Urothelium cell line (cell line): ENCODE measurements around the gene MMP17.
"Not testable (repeated sequence)": the region's sequence is repeated elsewhere in the genome, so short reads cannot be mapped to it uniquely, and the experiment has no call there.

Experiments
- DNase-seq: peaks from one replicate; pipeline ENCODE4 v3.0.0; 2011; ENCODE audit warnings: low spot score, mixed read lengths
- FAIRE-seq: peaks from 2 replicates; lab custom pipeline; 2011; peaks lifted over from hg19 to GRCh38; lab: Jason Lieb, UNC

MMP17 gene

DNA sequence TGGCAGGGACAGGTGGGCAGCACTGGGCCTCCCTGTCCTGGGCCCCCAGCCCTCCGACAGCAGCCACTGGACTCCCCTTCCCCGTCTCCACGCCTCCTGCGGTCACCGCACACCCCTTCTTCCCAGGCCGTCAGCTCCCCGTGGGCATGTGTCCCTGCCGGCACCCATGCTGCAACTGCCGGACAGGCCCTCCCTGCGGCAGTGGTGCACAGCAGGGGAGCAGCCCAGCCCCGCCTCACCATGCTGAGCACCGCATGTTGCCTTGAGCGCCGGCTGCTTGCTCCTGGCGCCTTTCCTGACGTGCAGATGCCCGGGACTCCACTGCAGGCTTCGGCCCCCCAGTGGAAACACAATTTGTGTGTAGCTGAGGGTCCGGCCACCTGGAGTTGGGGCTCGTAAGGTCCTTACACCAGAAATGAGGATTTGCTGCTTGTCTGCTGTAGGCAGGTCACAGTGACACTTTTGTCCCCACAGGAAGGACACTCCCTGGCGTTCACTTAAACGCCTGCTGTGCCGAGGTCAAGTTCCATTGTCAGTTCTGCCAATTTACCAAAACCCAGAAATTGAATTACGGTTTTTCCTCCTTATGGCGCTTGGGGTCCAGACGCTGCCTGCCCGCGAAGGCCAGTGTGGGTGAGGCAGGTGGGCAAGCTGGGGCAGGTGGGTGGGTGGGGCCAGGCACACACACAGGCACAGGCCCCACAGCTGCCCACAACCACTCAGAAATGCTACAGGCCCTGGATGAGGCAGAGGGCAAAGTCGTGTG, 28.2 kb upstream of the MMP17 start:
- no peak for FAIRE-seq
- no peak for DNase-seq

DNA sequence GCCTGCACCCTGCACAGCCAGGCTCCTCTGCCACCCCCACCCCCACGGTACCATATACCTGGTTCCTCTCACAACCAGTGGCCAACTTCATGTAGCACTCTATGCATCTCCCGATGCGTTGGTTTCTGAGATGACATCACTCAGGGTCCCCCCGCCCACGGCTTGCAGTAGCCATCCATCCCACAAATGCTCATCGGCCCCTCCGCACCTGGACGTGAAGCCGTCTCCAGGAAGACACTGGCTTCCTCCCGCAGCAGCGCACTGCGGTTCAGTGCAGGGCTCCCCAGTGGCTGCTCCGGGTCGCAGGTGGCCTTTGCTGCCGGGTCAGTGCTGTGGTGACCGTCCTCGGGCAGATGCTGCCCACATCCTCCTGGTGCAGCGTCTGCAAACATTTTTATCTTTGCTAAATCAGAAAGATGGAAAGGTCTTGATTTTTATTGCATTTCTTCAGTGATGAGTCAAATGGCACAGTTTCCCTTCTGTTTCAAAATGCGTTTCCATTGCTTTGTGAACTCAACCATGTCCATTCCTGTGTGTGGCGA, 27.5 kb upstream of the MMP17 start:
- FAIRE-seq: no peak
- DNase-seq: no peak

DNA sequence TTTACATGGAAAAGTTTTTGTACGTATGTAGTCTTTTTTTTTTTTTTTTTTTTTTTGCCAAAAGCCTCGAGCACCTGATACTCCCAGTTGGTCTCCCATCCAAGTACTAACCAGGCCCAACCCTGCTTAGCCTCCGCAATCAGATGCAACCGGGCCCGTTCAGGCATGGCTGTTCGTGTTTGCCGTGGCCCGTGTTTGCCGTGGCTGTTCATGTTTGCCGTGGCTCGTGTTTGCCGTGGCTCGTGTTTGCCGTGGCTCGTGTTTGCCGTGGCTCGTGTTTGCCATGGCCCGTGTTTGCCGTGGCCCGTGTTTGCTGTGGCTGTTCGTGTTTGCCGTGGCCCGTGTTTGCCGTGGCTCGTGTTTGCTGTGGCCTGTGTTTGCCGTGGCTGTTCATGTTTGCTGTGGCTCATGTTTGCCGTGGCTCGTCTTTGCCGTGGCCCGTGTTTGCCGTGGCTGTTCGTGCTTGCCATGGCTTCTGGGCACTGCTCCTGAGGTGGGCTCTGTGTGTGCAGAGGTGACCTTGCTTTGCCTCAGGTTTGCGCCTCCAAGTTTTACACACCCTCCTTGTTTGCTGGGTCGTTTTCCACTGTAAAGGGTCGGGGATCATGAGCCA, 26.8 kb upstream of the MMP17 start:
- no peak for FAIRE-seq
- DNase-seq: no peak

DNA sequence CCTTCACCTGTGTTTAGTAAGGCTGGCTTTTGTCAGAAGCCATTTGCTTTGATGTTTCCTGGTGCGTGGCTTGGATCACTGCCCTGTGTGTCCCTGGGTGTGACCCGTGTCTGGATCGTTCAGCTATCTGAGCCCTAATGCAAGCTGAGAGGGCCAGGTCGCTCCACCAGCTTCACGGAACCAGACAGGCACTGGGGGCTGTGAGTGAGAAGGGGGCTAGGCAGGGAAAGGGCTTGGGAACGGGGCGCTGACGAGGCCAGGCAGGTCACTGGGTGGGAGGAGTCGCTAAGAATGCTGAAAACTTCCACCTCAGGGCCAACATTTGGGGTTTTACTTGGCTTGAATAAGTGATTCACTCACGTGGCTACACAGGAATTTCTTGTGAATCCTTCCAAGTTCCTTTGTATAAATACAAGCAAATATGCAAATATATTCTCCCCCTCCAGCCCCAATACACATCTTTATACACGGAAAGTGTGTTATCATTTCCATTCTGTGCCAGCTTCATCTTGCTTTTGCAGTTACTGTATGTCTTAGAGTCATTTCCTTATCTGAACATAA, 24.2 kb upstream of the MMP17 start:
- FAIRE-seq: no peak

DNA sequence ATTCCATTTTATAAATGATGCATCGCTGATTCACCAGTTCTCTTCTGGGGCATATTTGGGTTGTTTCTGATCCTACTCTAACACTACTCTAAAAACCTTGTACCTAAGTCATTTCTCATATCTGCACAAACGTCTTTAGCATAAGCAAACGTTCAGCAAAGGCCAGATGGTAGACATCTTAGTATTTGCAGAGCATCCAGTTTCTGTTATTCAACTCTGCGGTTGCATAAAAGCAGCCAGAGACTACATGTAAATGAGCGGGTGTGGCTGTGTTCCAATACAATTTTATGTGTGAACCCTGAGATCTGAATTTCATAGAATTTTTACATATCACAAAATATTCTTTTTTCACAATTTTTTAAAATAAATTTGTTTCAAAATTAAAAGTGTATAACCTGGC, 22.8 kb upstream of the MMP17 start:
- DNase-seq (no peak), FAIRE-seq (no peak)

More for the DNA sequence above, 24.2 kb upstream of the MMP17 start:
- no peak for DNase-seq

DNA sequence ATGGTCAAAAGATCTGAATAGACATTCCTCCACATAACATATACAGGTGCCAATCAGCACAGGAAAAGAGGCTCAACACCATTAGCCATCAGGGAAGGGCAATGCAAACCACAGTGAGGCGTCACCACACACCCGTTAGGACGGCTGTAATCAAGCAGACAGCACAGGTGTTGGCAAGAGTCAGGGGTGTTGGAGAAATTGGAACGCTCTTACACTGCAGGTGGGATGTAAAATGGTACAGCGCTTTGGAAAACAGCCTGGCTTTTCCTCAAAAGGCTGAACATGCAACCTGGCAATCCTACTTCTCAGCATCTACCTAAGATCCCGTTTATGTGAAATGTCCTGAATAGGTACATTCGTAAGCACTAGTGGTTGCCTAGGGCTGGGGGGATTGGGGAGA, 21.5 kb upstream of the MMP17 start:
- FAIRE-seq: no peak

DNA sequence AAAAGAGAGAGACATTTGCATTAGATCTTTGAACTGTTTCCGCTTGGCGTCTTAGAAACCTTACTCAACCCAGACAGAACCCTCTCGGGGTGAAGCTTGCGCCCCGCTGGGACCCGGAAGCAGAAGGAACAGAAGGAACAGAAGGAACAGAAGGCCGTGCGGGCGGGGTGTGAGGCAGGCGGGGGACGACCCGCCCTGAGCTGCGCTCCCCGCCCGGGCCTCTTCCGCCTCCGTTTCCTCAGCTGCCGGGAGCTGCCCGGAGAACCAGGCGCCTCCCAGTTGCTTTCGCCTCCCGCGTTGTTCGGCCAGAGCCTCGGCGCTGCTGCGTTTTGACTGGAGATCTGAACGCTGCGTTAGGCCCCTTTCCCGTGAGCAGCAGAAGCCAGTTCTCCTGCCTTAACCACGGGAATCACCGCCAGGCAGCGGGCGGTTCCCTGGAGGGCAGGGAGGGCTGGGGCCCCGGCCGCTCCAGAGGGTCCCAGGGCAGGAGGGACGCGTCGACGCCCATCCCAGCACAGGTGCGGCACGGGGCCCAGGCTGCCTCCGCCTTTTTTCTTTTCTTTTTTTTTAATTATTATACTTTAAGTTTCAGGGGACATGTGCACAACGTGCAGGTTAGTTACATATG, 19.3 kb upstream of the MMP17 start:
- DNase-seq (no peak), FAIRE-seq (no peak)

More for the DNA sequence above, 21.5 kb upstream of the MMP17 start:
- no peak for DNase-seq

DNA sequence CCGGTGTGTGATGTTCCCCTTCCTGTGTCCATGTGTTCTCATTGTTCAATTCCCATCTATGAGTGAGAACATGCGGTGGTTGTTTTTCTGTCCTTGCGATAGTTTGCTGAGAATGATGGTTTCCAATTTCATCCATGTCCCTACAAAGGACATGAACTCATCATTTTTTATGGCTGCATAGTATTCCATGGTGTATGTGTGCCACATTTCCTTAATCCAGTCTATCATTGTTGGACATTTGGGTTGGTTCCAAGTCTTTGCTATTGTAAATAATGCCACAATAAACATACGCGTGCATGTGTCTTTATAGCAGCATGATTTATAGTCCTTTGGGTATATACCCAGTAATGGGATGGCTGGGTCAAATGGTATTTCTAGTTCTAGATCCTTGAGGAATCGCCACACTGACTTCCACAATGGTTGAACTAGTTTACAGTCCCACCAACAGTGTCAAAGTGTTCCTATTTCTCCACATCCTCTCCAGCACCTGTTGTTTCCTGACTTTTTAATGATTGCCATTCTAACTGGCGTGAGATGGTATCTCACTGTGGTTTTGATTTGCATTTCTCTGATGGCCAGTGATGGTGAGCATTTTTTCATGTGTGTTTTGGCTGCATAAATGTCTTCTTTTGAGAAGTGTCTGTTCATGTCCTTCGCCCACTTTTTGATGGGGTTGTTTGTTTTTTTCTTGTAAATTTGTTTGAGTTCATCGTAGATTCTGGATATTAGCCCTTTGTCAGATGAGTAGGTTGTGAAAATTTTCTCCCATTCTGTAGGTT, 18.5 kb upstream of the MMP17 start:
- FAIRE-seq, DNase-seq: not testable (repeated sequence)

DNA sequence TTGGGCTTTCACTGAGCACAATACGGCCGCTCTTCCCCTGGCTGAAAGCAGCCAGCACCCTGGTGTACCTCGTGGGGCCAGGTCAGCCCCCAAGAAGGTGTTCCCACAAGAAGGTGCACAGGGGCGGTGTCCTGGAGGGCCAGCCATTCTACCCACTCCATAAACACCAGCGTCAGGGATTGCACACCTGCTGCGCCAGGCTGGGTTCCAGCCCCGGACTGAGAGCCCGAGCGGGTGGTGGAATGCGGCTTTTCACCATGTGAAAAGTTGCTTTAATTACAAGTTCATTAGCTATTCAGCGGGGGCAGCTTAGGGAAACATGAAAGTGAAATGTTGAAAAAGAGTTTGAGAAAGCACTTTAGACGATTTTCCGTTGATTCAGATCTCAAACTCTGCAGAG, 17.5 kb upstream of the MMP17 start:
- DNase-seq: no peak
- FAIRE-seq: no peak

DNA sequence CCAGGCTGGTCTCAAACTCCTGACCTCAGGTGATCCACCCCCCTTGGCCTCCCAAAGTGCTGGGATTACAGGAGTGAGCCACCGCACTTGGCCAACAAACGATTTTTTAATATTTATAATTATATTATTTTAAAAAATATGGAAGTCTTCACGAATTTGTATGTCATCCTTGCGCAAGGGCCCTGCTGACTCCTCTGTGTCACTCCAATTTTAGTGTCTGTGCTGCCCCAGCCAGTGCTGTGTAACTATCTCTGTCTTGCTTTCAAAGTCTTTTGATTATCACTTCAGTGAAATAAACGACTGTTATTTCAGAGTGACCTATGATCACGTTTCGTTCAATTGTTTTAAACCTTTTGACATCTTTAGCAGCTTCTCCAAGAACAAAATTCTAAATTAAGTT, 13.1 kb upstream of the MMP17 start:
- FAIRE-seq (no peak), DNase-seq (no peak)

DNA sequence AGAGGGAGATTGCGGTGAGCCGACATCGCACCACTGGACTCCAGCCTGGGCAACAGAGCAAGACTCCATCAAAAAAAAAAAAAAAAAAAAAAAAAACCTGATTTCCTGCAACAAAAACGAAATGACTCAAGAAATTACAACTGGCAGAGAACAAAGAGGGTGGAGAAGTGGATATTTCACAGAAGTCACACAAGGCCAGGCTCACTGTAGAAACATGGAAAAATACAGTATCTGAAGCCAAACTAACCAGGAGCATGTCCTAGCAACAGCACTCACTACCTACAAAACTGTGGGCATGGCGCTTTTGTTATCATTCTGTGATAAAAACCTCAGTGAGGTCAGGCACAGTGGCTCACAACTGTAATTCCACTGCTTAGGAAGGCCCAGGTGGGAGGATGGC, 11.7 kb upstream of the MMP17 start:
- FAIRE-seq: no peak
- DNase-seq: no peak

DNA sequence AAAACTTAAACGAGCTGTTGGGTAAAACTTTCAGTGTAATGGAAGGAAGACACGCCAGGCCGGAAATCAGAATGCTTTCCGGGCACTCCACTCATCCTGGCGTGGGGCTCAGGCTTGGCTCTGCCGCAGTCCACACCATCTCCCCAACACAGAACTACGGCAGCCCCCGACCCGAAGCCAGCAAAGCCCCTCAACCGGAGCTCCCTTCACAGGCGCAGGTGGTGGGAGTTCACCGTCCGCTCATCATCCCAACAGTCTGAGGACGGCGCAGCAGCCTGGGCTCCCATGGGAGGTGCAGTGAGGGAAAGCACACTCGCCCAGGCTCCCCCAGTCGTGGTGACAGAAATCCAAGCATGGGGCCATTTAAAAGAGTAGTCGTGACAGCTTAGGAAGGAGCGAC, 11.0 kb upstream of the MMP17 start:
- FAIRE-seq: no peak

DNA sequence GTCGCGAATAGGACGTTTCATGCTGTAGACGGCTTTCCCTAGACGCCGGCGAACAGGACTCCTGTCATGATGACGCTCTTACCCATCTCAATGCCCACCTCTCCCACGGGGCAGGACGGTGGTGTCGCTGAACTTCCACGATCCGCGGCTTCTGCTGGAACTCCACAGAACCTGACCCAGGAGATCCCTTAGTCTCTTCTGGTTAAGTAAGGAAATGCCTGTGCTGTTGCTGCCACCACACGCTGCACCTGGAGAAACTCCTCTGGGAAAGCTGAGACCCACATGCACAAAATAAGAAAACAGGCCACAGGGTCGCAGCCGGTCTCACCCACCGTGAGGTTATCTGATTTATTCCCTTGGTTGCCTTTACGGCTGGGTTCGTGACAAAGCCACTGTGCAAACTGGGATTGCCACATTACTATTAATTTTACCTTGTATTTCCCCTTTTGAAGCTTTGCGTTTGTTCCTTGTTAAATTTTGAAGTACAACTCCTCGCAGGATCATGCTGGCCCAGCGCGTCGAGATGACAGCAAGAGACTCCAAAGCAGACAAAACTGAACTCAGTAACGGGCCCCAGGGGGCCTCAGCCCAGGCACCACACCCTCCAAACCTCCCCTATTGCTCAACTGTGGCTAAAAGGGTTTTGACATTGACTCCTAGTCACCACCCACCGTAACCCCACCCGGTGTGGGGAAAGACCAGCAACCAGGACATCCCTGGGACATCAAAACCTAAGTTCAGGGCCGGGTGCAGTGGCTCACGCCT, 9.2 kb upstream of the MMP17 start:
- DNase-seq: no peak

More for the DNA sequence above, 11.0 kb upstream of the MMP17 start:
- DNase-seq: no peak

DNA sequence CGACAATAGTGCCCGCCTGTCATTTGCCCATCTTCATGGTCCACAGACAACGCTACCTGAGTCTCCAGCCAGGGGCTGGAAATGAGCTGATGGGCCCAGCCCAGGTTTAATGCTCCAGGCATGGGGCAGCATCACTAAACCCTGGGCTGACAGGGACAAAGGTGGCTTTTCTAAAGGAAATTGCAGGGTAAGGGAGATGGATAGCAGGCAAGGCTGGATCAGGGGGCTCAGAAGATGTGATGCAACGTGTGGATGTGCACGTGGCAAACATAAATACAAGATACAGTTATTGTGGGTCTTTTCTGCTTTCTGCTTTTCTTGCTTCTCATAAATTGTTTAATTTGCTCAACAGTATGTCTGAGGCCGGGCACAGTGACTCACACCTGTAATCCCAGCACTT, 3.7 kb upstream of the MMP17 start:
- DNase-seq: no peak
- no peak for FAIRE-seq

More for the DNA sequence above, 9.2 kb upstream of the MMP17 start:
- FAIRE-seq: no peak

DNA sequence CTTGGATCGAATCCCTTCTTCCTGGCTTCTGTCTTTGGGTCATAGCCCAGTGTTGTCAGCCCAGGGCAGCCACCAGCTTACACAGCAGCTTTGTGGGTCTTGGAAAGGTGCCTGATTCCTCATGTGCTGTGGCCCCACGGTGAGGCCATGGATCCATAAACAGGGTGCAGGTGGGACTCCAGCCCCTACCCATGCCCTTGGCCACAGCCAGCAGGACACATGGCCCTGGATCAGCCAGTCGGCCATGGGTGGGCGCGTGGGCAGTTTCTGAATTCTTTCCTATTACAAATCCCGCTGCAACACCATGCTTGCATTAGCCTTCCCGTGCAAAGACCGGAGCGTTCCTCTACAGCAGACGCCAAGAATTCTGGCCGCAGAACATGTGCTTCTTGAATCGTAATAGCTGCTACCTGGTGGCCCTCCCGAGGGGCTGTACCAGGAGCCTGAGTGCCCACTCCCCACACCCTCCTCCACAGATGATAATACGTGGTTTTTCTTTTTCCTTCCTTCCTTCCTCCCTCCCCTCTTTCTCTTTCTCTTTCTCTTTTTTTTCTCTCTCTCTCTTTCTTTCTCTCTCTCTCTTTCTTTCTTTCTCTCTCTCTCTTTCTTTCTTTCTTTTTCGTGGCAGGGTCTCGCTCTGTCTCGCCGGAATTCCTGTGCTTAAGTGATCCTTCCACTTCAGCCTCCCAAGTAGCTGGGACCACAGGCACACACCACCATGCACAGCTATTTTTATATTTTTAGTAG, 2.9 kb upstream of the MMP17 start:
- FAIRE-seq (no peak), DNase-seq (no peak)

DNA sequence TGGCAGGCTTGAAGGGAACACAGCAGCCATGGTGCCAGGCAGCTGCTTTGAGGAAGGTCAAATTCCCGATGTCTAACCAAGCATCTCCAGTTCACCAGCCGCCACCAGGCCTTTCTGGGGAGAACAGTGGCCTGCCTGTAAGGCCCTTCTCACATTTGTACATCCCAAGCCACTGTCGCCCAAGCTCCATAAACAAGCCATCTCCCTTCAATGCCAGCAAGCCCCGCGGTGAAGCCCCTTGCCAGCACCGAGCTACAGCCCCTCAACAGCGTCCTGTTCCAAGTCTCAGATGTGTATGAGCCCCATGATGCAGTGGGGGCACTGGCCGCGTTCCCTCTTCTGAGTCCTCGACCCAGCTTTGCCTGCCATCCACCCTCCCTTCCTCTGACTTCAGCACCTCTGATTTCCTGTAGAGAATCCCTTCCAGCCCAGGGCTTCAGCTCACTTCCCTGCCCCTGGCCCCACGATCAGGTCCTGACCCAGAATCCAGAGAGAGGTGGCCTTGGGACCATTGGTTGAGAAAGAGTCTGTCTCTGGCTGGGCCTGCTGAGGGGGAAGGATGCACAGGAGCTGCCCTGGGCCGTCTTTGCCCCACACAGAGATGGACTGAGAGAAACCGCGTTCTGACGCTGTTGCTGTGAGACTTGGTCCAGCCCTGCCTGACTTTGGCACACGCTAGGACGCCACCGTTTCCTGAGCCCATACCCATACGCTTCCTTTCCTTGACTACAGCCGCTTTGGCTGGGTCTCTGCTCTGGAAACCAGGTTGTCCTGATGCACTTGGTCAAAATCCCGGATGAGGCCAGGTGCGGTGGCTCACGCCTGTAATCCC, 1.9 kb upstream of the MMP17 start:
- FAIRE-seq (no peak), DNase-seq (no peak)

DNA sequence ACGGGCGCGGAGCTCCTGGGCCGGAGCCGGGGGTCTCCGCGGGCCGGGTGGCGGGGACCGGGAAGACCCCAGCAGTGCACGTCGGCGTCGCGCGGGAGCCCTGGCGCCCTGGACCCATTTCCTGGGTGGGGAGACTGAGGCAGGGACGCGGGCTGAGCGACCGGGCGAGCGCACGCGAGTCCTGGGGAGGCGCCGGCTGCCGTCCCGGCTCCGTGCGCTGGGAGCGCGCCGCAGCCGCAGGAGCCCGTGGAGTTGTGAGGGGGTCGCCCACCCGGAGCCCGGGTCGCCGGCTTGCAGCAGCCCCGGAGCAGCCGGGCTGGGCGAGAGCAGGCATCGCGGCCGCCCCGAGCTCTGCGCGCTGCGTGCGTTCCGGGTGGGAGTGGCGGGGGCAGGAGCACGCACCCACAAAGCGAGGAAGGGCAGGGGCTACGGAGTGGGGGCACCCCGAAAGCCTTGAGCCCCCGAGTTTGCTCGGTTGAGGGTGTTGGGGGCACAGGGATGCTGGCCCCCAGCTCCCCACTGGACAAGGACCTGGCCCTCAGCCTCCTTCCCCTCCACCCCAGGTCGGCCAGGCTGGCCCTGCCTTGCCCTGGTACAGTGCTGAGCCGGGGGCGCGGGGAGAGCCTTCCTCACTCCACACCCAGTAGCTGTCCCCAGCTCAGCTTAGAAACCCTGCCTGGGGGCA, 620 bp downstream of the MMP17 start:
- DNase-seq: no peak
- FAIRE-seq: no peak

DNA sequence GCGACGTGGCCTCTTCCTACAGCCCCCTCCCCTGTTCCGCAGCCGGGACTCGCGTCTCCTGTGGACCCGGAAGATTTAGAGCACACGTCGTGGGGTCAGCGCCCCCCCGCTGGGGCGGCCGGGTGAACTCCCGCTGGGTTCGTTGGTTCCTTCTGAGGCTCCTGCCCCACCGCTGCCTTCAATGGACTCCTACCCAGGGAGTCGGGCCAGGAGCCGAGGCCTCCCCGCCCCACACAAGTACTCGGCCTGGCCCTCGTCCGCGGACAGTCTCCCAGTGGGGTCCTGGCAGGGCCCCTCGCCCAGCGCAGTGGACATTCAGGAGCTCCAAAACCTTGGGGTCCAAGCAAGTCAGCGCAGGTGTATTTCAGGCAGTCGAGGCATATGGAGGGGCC, 1.2 kb downstream of the MMP17 start:
- DNase-seq (no peak), FAIRE-seq (no peak)
